Activated T-helper 2 cell treated with anti-CD3 and anti-CD28 coated beads, Interferon-gamma antibody, Interleukin-2, Interleukin-4, amounts not matched to agents 10 μg/mL and 5 μg/mL and 100 μg/mL, durations not matched to agents 14 hours and 24 hours and 36 hours (primary cell): ENCODE data around the gene NR0B2. TPM values are rescaled to one million over a fixed set of nuclear protein-coding genes. Genes with fewer than 3 reads are reported as not detected.
A peak's percentile ranks its signal among the peaks of the same experiment; 100 is the strongest.

Source experiments
- DNase-seq: peaks from one replicate; pipeline ENCODE4 v3.0.0; 2021; ENCODE audit warnings: low spot score
- H3K27ac Mint-ChIP-seq: one replicate; pipeline ENCODE4 v1.8.0; 2021; ENCODE audit warnings: mixed read lengths
- H3K27me3 Mint-ChIP-seq: one replicate; pipeline ENCODE4 v1.8.0; 2021; ENCODE audit warnings: low read depth, mixed read lengths
- H3K36me3 Mint-ChIP-seq: one replicate; pipeline ENCODE4 v1.8.0; 2021; ENCODE audit warnings: low read depth, mixed read lengths
- H3K4me1 Mint-ChIP-seq: one replicate; pipeline ENCODE4 v1.8.0; 2021; ENCODE audit warnings: low read depth, mixed read lengths
- H3K4me3 Mint-ChIP-seq: one replicate; pipeline ENCODE4 v1.8.0; 2021; ENCODE audit warnings: low read depth, mild to moderate bottlenecking, moderate library complexity, mixed read lengths
- H3K9me3 Mint-ChIP-seq: one replicate; pipeline ENCODE4 v1.8.0; 2021; ENCODE audit warnings: mixed read lengths
- intact Hi-C: fragments of 100-400 bp; cut with micrococcal nuclease; formaldehyde crosslinking; loops from one replicate; pipeline ENCODE4 v1.15.1; 2023
- total RNA-seq: library from RNA; stranded (reverse); gene quantifications from 2 replicates; pipeline ENCODE4 v1.2.3, GENCODE V29; 2022

The NR0B2 gene, protein sequence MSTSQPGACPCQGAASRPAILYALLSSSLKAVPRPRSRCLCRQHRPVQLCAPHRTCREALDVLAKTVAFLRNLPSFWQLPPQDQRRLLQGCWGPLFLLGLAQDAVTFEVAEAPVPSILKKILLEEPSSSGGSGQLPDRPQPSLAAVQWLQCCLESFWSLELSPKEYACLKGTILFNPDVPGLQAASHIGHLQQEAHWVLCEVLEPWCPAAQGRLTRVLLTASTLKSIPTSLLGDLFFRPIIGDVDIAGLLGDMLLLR
- not detected in 2 replicates for total RNA-seq

DNA sequence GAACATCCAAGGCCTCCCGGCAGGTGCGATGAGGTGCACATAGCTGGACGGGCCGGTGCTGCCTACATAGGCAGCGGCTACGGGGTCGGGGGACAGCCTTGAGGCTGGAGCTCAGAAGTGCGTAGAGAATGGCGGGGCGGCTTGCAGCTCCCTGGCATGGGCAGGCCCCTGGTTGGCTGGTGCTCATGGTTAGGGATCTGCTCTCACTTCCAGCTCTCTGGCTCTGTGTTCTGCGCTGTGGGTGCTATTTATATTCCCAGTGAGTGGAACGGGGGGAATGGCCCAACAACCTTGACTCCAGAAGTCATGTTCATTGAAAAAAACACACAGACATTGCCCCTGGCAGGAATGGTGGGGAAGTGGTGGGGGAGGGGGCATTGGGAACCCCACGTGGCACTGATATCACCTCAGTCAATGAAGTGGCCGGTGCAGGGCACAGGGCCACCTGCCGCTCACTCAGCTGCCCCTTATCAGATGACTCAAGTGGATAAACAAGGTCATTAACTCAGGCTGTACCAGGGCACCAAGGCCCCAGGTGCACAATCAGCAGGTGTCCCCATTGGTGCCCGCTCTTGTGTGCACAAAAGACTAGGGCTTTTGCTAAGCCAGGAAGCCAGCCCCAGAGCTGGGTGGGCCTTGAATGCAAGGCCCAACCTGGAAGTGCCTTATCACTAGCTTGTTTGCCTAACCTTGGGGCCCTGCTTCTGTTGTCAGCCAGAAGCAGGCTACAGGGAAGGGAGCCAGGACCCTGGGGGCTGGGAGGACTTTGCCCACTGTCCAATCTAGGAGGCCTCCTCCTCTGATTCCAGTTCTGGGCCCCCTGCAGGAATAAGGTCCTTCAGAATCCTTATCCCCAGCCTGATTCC lies at the start of gene NR0B2:
TSS of gene NR0B2 (minus strand) at position 222 of the 866 bp plus-strand sequence. CDS start at position 187, 35 bp downstream.
- Mint-ChIP-seq H3K4me3 (no peak within 1 kb of the TSS), H3K36me3 (no peaks in the 10 kb centered on the region), H3K27ac (no peak within 1 kb of the TSS)

GRCh38 chr1:26961826-26962225 lies 48.1 kb upstream of the NR0B2 start:
- H3K9me3 Mint-ChIP-seq, result no peaks in the 10 kb centered on the region
- intact Hi-C loops, result no loop called here
- no peak for DNase-seq
- H3K27ac Mint-ChIP-seq, result no peak overlapping the region
- peaks cover 52% of the 10 kb centered on the region for H3K27me3 Mint-ChIP-seq
- H3K4me1 Mint-ChIP-seq, result peaks cover 5% of the 10 kb centered on the region
- H3K36me3 Mint-ChIP-seq, result no peaks in the 10 kb centered on the region
- H3K4me3 Mint-ChIP-seq, result no peak overlapping the region

More for the DNA sequence above, at the start of gene NR0B2:
- intact Hi-C loops, result no loop called here
- H3K4me1 Mint-ChIP-seq, result no peaks in the 10 kb centered on the region
- no peaks in the 10 kb centered on the region for H3K27me3 Mint-ChIP-seq
- H3K9me3 Mint-ChIP-seq, result no peaks in the 10 kb centered on the region
- no peak for DNase-seq

- Mint-ChIP-seq H3K36me3 (no peaks in the 10 kb centered on the region), H3K27me3 (peaks cover 50% of the 10 kb centered on the region), H3K4me3 (peak overlapping the region; percentile 62), H3K27ac (no peak overlapping the region), H3K9me3 (no peaks in the 10 kb centered on the region), H3K4me1 (peaks cover 5% of the 10 kb centered on the region)
- intact Hi-C loops, result no loop called here
- DNase-seq, result no peak
These were observed 46.8 kb upstream of the NR0B2 start for GRCh38 chr1:26960625-26960966.

- Mint-ChIP-seq H3K27ac (no peak within 1 kb of the TSS), H3K27me3 (peaks cover 50% of the 10 kb centered on the region), H3K4me1 (peaks cover 5% of the 10 kb centered on the region), H3K9me3 (no peaks in the 10 kb centered on the region), H3K36me3 (no peaks in the 10 kb centered on the region), H3K4me3 (peak within 1 kb of the TSS; percentile 62)
- DNase-seq, result peak; percentile 12
- intact Hi-C loops, result no loop called here
These were observed 46.2 kb upstream of the NR0B2 start, which contains the start of gene KDF1 for GRCh38 chr1:26959722-26960624. Gene KDF1, minus strand, starts transcription at chr1:26960468. Its CDS starts 8,088 bp downstream, at chr1:26952380.

DNA sequence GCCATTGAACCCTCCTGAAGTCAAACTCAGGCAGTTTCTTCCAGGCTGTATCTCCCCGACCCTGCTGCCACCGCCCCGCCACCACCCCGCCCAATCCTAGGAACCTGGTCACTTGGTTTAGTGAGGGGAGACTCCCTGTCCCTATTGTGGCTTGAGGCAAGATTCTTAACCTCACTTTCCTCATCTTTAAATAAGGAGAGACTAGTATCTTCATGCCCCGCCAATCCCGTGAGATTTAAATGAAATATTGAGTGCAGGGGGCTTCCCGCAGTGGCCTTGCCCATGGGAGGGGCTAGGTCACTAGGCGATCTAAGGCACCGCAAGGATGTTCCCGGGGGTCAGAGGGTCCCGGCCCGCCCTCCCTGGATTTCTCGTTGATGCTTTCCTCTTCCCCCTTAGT lies 45.5 kb upstream of the NR0B2 start:
- intact Hi-C loops, result no loop called here
- no peak for DNase-seq
- Mint-ChIP-seq H3K4me3 (no peak overlapping the region), H3K27me3 (peaks cover 50% of the 10 kb centered on the region), H3K9me3 (no peaks in the 10 kb centered on the region), H3K36me3 (no peaks in the 10 kb centered on the region), H3K4me1 (peaks cover 5% of the 10 kb centered on the region), H3K27ac (no peak overlapping the region)

GRCh38 chr1:26957306-26957705 lies 43.5 kb upstream of the NR0B2 start:
- Mint-ChIP-seq H3K27ac (no peak overlapping the region), H3K4me1 (peaks cover 5% of the 10 kb centered on the region), H3K9me3 (no peaks in the 10 kb centered on the region), H3K4me3 (no peak overlapping the region), H3K36me3 (no peaks in the 10 kb centered on the region), H3K27me3 (peaks cover 43% of the 10 kb centered on the region)
- no peak for DNase-seq
- intact Hi-C loops, result no loop called here

DNA sequence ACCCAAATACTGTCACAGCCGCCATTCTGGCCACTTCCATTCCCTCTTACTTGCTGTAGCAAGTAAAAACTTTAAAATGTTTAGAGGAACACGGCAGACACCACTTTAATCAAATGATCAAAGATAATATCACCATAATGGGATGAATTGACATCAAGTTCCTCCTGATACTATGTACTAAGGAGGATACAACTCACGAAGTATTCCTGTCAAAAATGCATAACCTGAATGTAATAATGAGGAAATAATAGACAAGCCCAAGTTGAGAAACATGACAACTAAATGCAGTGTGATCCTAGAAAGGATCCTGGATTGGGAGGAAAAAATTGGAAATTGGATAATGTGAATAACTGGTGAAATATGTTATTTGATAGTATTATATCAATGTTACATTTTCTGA lies 42.5 kb upstream of the NR0B2 start:
- no peaks in the 10 kb centered on the region for H3K36me3 Mint-ChIP-seq
- no peak overlapping the region for H3K4me3 Mint-ChIP-seq
- peaks cover 5% of the 10 kb centered on the region for H3K4me1 Mint-ChIP-seq
- intact Hi-C loops, result no loop called here
- H3K27ac Mint-ChIP-seq, result no peak overlapping the region
- H3K9me3 Mint-ChIP-seq, result no peaks in the 10 kb centered on the region
- DNase-seq, result no peak
- peaks cover 34% of the 10 kb centered on the region for H3K27me3 Mint-ChIP-seq

GRCh38 chr1:26953374-26953773 lies 39.6 kb upstream of the NR0B2 start:
- no peak overlapping the region for H3K4me3 Mint-ChIP-seq
- H3K27me3 Mint-ChIP-seq, result peaks cover 15% of the 10 kb centered on the region

GRCh38 chr1:26951821-26952497 lies 38.2 kb upstream of the NR0B2 start:
- no peak overlapping the region for H3K4me3 Mint-ChIP-seq
- H3K4me1 Mint-ChIP-seq, result no peaks in the 10 kb centered on the region
- no peak overlapping the region for H3K27ac Mint-ChIP-seq
- no peaks in the 10 kb centered on the region for H3K36me3 Mint-ChIP-seq
- intact Hi-C loops, result no loop called here
- DNase-seq, result no peak
- H3K9me3 Mint-ChIP-seq, result no peaks in the 10 kb centered on the region
- peaks cover 8% of the 10 kb centered on the region for H3K27me3 Mint-ChIP-seq

More at GRCh38 chr1:26953374-26953773, 39.6 kb upstream of the NR0B2 start:
- Mint-ChIP-seq H3K9me3 (no peaks in the 10 kb centered on the region), H3K27ac (no peak overlapping the region), H3K4me1 (no peaks in the 10 kb centered on the region), H3K36me3 (no peaks in the 10 kb centered on the region)
- intact Hi-C loops, result no loop called here
- no peak for DNase-seq

GRCh38 chr1:26951216-26951615 lies 37.4 kb upstream of the NR0B2 start:
- Mint-ChIP-seq H3K4me3 (no peak overlapping the region), H3K4me1 (no peaks in the 10 kb centered on the region), H3K9me3 (no peaks in the 10 kb centered on the region), H3K27ac (no peak overlapping the region), H3K36me3 (peaks cover 4% of the 10 kb centered on the region), H3K27me3 (peaks cover 3% of the 10 kb centered on the region)
- intact Hi-C loops, result no loop called here
- DNase-seq, result no peak

GRCh38 chr1:26950602-26951001 lies 36.8 kb upstream of the NR0B2 start:
- DNase-seq, result no peak
- no peak overlapping the region for H3K27ac Mint-ChIP-seq
- no peaks in the 10 kb centered on the region for H3K4me1 Mint-ChIP-seq
- H3K27me3 Mint-ChIP-seq, result peaks cover 2% of the 10 kb centered on the region
- peaks cover 10% of the 10 kb centered on the region for H3K36me3 Mint-ChIP-seq
- intact Hi-C loops, result no loop called here
- H3K4me3 Mint-ChIP-seq, result no peak overlapping the region
- no peaks in the 10 kb centered on the region for H3K9me3 Mint-ChIP-seq

DNA sequence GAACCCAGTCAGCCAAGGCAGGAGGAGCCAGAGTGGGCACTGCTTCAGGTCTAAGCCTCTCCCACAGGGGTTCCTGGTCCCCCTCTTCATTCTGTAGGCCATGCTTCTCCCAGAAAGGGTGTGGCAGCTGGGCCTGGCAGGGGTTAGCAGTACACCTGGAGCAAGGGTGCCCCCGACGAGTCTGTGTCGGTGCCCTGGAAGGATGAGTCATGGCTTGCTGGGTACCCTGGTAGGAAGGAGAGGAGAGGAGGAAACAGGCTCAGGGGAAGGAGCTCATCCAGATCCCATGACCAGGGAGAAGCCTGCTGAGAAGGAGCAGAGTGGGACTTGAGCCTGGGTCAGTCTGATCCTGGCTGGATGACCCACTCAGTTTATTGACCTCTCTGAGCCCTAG lies 36.1 kb upstream of the NR0B2 start:
- intact Hi-C loops, result no loop called here
- Mint-ChIP-seq H3K4me1 (no peaks in the 10 kb centered on the region), H3K9me3 (no peaks in the 10 kb centered on the region), H3K36me3 (peaks cover 16% of the 10 kb centered on the region), H3K27me3 (peaks cover 2% of the 10 kb centered on the region), H3K4me3 (no peak overlapping the region), H3K27ac (no peak overlapping the region)
- no peak for DNase-seq
